Subcutaneous adipose tissue (tissue), 4 donors: Measurements from ENCODE around the gene SLC15A3. TPM values are rescaled to one million over a fixed set of nuclear protein-coding genes. Genes with fewer than 3 reads are reported as not detected.

Source experiments
- total RNA-seq, 4 donors: library from RNA; depleted of rRNA; stranded (reverse); fragments of >200 nt; gene quantifications; one replicate each; pipeline ENCODE4 v1.1.0, GENCODE V29; 2016
- TF ChIP-seq, protein P1 (sequence below): fragments of 450-650 bp; IDR thresholded peaks from one replicate; pipeline ENCODE4 v1.5.1; 2016; ENCODE audit warnings: low read depth, mild to moderate bottlenecking, control low read depth, antibody characterized with exemption, moderate library complexity

SLC15A3 gene
- total RNA-seq, 4 donors from 2014 or later = 13.5 to 57.6 (median 24.2) TPM

DNA sequence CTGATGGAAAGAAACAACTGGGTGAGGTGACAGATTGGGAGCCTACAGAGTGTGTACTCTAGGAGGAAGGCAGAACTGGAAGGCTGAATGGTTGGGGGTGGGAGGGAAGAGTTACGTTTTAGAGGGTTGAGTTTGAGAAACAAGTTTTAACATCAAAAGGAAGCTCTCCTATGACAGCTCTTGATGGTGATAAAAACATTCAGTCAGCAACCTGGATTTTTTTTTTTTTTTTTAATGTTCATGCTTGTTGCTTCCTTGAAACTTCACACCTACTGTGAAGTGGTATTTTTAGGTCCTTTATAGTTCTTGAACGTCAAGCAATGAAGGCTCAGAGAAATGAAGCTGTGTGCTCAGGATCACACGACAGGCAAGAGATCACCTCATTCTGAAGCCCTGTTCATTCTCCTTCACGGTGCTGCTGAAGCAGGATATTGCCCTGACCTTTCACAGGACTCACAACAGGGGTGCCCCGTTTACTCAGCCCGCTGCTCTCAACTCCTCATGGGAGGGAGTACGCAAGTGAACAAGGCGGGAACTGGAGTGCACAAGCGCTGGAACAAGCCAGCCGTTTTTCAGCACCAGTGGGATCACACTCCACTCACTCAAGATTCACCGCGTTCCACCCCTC lies 39.6 kb downstream of the SLC15A3 start:
- TF ChIP-seq, protein P1, sequence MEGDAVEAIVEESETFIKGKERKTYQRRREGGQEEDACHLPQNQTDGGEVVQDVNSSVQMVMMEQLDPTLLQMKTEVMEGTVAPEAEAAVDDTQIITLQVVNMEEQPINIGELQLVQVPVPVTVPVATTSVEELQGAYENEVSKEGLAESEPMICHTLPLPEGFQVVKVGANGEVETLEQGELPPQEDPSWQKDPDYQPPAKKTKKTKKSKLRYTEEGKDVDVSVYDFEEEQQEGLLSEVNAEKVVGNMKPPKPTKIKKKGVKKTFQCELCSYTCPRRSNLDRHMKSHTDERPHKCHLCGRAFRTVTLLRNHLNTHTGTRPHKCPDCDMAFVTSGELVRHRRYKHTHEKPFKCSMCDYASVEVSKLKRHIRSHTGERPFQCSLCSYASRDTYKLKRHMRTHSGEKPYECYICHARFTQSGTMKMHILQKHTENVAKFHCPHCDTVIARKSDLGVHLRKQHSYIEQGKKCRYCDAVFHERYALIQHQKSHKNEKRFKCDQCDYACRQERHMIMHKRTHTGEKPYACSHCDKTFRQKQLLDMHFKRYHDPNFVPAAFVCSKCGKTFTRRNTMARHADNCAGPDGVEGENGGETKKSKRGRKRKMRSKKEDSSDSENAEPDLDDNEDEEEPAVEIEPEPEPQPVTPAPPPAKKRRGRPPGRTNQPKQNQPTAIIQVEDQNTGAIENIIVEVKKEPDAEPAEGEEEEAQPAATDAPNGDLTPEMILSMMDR = no peak

- TF ChIP-seq, protein P1 = no peak
Observed at GRCh38 chr11:60910711-60911380, 41.1 kb downstream of the SLC15A3 start.

GRCh38 chr11:60910281-60910687 lies 41.7 kb downstream of the SLC15A3 start:
- TF ChIP-seq, protein P1 = no peak

DNA sequence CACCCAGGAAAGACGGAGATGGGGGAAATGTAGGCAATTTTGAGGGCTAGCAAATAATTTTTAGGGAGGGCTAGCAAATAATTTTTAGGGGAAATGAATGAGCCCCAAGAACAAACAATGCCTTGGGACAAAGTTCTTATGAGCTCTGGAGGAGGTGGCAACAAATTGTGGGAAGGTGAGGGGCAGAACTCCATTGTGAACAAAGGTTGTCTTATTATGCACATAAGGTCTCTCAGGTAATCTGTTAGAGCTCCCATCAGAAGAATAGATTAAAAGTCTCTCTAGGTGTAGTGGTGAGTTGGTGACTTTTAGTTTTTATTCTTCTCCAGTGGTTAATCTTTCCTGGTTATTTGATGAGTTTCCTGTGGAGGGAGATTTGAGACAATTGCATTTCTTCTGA lies 43.2 kb downstream of the SLC15A3 start:
- TF ChIP-seq, protein P1 = no peak

DNA sequence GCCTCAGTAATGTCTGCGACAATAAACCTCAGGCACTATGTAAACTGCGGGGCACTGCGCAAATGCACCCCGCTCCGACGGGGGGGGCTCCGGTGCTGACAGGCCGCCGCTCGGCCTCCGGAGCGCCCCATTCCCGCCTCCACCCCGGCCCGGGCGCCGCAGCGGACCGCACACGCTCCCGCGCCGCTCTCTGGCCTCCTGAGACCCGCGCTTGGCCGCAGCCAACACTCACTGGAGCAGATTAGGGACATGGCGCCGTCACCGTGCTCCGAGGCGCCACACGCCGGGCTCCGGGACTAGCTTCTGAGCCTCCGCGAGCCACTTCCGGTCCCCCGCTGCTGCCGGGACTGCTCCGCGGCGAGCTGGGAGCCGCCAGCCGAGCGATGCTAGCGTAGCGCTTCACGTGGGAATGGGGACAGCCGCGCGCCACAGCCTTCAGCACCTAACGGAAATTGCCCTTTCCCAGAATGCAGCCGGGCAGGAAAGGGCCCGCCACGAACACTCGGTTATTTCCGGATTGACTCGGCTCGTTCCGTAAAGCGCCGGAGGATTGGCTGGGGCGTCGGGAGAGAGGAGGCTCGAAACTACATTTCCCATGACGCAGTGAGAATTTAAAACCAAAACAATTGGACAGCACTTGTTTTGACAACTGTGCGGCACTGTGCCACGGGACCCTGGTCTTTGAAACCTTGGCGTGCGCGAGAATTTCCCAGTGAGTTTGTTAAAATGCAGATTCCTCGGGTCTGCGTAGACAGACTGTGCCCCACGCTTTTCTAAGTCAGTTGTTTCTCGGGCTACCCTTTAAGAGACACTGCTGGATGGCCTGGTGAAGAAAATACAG lies 45.6 kb downstream of the SLC15A3 start, which contains the start of gene PRPF19:
Gene PRPF19 (minus strand): TSS at position 454 of the 841 bp plus-strand sequence. CDS start 203 bp downstream, at position 251.
- TF ChIP-seq, protein P1 = no peak

GRCh38 chr11:60905551-60906113 lies 46.3 kb downstream of the SLC15A3 start:
- TF ChIP-seq, protein P1 = no peak
